GM12875 (cell line): ENCODE measurements around the gene AREL1.

ENCODE experiments used
- H3K4me3 ChIP-seq: one replicate; pipeline ENCODE4 v1.5.1; 2011; ENCODE audit warnings: low read depth, low read length, control low read depth
- CTCF ChIP-seq: IDR thresholded peaks from 2 replicates; pipeline ENCODE4 v1.5.1; 2011; ENCODE audit warnings: low read depth, mild to moderate bottlenecking, control low read depth, inconsistent platforms, low read length, moderate library complexity, borderline replicate concordance; ENCODE audit not compliant: insufficient read depth

The AREL1 gene

GRCh38 chr14:74713395-74713735, 485 bp upstream of the AREL1 start:
- peak overlapping the region; percentile 87 for H3K4me3 ChIP-seq
- no peak for TF ChIP-seq CTCF

GRCh38 chr14:74711651-74712050, 1.2 kb downstream of the AREL1 start:
- no peak overlapping the region for H3K4me3 ChIP-seq
- no peak for TF ChIP-seq CTCF

DNA sequence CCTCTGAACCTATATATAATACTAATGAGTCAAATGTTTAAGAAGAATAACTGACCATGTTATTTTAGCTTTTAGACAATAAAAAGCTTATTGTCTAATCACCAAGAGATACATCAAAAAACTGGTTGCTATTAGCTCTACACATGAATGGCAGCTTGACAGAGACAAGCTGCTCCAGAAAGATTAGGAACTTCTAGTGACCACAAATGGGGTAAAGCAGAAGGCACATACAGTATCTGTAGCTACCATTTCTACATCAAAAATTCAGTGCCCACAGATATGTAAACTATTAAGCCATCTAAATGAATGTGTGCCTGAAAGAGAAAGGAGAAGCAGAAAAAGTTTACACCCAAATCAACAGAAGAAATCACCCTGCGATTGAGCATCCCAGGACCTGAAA, 2.4 kb downstream of the AREL1 start:
- no peak overlapping the region for H3K4me3 ChIP-seq
- no peak for TF ChIP-seq CTCF

DNA sequence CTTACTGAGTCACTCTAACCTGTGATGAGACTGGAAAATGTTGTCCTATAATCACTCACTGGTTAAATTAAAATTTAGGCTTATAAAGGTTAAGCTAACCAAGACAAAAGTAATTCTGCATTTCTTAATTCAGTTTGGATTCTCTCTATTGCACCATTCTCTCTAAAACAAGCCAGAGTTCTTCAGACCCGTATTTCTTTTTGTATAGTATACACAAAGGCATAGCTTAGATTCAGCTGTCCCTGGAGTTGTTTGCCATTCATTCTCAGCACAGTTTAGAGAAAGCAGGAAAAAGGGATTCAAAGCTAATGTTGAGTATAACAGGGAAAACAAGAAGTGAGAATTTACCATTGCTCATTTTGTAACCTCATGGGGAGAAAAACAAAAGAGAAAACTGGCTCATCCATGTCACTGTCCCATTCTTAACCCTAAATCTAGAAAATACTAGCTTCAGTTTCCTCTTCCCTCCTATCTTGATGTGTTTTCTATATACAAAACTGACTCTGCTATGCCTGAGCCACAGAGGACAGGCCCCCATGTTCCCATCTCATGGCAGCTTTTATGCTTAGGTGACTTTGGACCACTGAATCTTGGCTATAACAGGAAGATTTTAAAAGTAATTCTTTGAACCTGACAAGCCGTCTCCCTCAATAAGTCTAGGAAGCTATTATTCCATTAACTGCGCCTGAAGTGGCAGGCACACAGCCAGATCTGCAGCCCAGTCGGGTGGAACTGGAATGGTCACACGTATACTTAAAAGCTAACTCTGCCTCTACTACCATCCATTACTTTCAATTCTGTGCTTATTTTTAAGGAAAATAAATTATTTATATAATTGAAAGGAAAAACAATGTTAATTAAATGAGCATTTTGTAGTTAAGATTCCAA, 7.0 kb downstream of the AREL1 start:
- no peak for TF ChIP-seq CTCF
- no peak overlapping the region for H3K4me3 ChIP-seq

- no peak overlapping the region for H3K4me3 ChIP-seq
- no peak for TF ChIP-seq CTCF
Measured at GRCh38 chr14:74704656-74705055, 8.2 kb downstream of the AREL1 start.

GRCh38 chr14:74703043-74703442, 9.8 kb downstream of the AREL1 start:
- H3K4me3 ChIP-seq: no peak overlapping the region
- TF ChIP-seq CTCF: no peak

DNA sequence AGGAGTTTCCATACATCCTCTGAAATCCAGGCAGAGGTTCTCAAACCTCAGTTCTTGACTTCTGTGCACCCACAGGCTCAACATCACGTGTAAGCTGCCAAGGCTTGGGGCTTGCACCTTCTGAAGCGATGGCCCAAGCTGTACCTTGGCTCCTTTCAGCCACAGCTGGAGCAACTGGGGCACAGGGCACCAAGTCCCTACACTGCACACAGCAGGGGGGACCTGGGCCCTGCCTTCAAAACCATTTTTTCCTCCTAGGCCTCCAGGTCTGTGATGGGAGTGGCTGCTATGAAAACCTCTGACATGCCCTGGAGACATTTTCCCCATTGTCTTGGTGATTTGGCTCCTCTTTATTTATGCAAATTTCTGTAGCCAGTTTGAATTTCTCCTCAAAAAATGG, 10.6 kb downstream of the AREL1 start:
- no peak overlapping the region for H3K4me3 ChIP-seq
- TF ChIP-seq CTCF: no peak
